Measurements from ENCODE around the gene LSM4. TPM values are rescaled to one million over a fixed set of nuclear protein-coding genes. Genes with fewer than 3 reads are reported as not detected.
A peak's percentile ranks its signal among the peaks of the same experiment; 100 is the strongest.

LSM4 gene
- total and polyA plus RNA-seq, 9 donors: 38.3 to 121 (median 71.4) TPM

GRCh38 chr19:18308948-18309325 lies 13.9 kb downstream of the LSM4 start:
- no peaks in the 10 kb centered on the region for H3K27me3 ChIP-seq
- DNase-seq: no peak
- peak overlapping the region; percentile 59 to 98 for H3K27ac ChIP-seq
- intact Hi-C loops (cut with DNase I): no loop called here
- no peaks in the 10 kb centered on the region for H3K9me3 ChIP-seq
- H3K4me3 ChIP-seq: no peak overlapping the region
- peaks cover 14% of the 10 kb centered on the region for H3K4me1 ChIP-seq (ENCODE audit: insufficient read depth)
- H3K36me3 ChIP-seq: no peaks in the 10 kb centered on the region
- TF ChIP-seq POLR2A (IDR thresholded peaks at IDR 0.05) (no peak), EP300 (IDR thresholded peaks at IDR 0.05) (no peak)
- TF ChIP-seq, protein P1, sequence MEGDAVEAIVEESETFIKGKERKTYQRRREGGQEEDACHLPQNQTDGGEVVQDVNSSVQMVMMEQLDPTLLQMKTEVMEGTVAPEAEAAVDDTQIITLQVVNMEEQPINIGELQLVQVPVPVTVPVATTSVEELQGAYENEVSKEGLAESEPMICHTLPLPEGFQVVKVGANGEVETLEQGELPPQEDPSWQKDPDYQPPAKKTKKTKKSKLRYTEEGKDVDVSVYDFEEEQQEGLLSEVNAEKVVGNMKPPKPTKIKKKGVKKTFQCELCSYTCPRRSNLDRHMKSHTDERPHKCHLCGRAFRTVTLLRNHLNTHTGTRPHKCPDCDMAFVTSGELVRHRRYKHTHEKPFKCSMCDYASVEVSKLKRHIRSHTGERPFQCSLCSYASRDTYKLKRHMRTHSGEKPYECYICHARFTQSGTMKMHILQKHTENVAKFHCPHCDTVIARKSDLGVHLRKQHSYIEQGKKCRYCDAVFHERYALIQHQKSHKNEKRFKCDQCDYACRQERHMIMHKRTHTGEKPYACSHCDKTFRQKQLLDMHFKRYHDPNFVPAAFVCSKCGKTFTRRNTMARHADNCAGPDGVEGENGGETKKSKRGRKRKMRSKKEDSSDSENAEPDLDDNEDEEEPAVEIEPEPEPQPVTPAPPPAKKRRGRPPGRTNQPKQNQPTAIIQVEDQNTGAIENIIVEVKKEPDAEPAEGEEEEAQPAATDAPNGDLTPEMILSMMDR (IDR thresholded peaks at IDR 0.05): no peak
- 68 to 85% (median 80%) methylated on average over 4 to 7 of the region's 7 CpGs for WGBS, 3 donors

DNA sequence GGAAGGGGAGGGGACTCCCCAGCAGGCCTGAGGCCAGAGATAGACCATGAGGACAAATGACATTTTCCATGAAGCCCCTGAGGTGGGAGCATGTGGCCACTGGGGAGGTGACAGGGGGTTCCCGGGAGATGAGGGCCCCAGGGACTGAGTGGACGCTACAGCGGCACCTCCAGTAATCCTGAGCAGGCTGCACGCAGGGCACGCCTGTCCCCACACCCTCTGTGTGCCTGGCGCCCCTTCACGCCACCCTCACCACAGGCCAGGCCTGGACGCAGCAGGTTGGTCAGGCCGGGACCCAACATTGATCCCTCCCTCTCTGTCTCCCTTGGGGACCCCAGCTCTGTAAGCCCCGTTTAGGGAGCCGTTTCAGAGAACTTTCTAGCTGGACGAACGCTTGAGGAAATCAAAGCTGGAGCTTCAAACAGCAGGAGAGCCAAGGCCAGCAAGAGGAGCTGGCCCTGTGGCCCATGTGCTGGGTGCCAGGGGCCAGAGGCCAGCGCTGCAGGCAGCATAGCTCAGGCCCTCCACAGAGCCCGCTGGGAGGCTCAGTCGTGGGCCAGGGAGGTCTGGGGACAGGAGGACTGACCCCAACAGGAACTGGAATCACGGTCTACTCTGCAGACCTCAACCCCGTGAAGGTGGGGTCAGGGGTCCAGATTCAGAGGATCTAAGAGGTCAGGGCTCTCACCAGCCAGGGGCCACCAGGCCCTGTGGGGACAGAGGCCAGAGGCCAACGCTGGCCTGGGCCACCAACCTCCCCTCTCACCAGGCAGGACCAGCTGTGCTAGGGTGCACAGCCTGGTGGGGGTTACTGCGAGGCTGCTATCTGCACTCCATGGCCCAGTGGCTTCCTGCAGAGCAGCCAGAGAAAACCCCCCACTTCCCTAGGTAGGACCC lies 14.6 kb downstream of the LSM4 start:
- Histone ChIP-seq H3K36me3 (no peaks in the 10 kb centered on the region), H3K27ac (peak overlapping the region; percentile 59 to 98), H3K9me3 (no peaks in the 10 kb centered on the region), H3K4me3 (no peak overlapping the region), H3K4me1 (ENCODE audit: insufficient read depth) (peaks cover 17% of the 10 kb centered on the region), H3K27me3 (no peaks in the 10 kb centered on the region)
- WGBS, 3 donors: 68 to 79% (median 79%) methylated on average over 19 to 20 of the region's 20 CpGs
- peak in 1 of 5 donors; percentile 44 for DNase-seq
- intact Hi-C loops (cut with DNase I): no loop called here
- TF ChIP-seq EP300 (IDR thresholded peaks at IDR 0.05) (no peak), POLR2A (IDR thresholded peaks at IDR 0.05) (no peak)
- TF ChIP-seq, protein P1 (IDR thresholded peaks at IDR 0.05): no peak

GRCh38 chr19:18307271-18307681 lies 15.6 kb downstream of the LSM4 start:
- H3K36me3 ChIP-seq: no peaks in the 10 kb centered on the region
- no peaks in the 10 kb centered on the region for H3K27me3 ChIP-seq
- H3K4me1 ChIP-seq (ENCODE audit: insufficient read depth): peaks cover 18% of the 10 kb centered on the region
- no peaks in the 10 kb centered on the region for H3K9me3 ChIP-seq
- WGBS, 3 donors: 39 to 67% (median 46%) methylated on average over 18 to 19 of the region's 19 CpGs
- no peak overlapping the region for H3K4me3 ChIP-seq
- DNase-seq: peak in 3 of 5 donors; percentile 57 to 62 (median 61)
- intact Hi-C loops (cut with DNase I): no loop called here
- peak overlapping the region; percentile 59 to 98 for H3K27ac ChIP-seq
- TF ChIP-seq EP300 (IDR thresholded peaks at IDR 0.05) (no peak), POLR2A (IDR thresholded peaks at IDR 0.05) (no peak)
- TF ChIP-seq, protein P1 (IDR thresholded peaks at IDR 0.05): no peak

DNA sequence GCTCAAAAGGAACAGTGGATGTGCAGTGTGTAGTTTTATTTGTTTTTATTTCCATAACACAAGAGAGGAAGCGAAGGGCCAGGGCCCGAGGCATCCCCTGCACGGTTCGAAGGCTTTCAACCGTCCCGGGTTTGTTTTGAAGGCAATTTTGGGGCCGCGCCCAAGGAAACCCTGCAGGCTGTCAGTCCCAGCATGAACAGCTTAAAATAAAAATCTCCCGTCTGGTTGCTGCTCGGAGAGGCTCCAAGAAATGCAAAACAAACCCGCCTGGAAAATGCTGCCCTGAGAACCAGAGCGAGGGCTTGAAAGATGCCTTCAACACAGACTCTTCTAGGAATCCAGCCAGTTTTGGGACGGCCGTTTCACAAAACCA lies 16.0 kb downstream of the LSM4 start:
- intact Hi-C loops (cut with DNase I): no loop called here
- TF ChIP-seq EP300 (IDR thresholded peaks at IDR 0.05) (no peak), POLR2A (IDR thresholded peaks at IDR 0.05) (no peak)
- TF ChIP-seq, protein P1 (IDR thresholded peaks at IDR 0.05): no peak
- peaks cover 18% of the 10 kb centered on the region for H3K4me1 ChIP-seq (ENCODE audit: insufficient read depth)
- peak; percentile 63 to 78 (median 74) for DNase-seq
- 10 to 47% (median 10%) methylated on average over 14 of the region's 14 CpGs for WGBS, 3 donors
- H3K36me3 ChIP-seq: no peaks in the 10 kb centered on the region
- no peaks in the 10 kb centered on the region for H3K27me3 ChIP-seq
- no peak overlapping the region for H3K4me3 ChIP-seq
- H3K9me3 ChIP-seq: no peaks in the 10 kb centered on the region
- H3K27ac ChIP-seq: peak overlapping the region; percentile 59 to 98

Measured in ovary (tissue), 9 donors.